ENCODE measurements around the gene MRPS15.
"Not testable (repeated sequence)": the region's sequence is repeated elsewhere in the genome, so short reads cannot be mapped to it uniquely, and the experiment has no call there.

The MRPS15 gene

GRCh38 chr1:36482724-36483388 lies 18.7 kb upstream of the MRPS15 start, which contains the start of gene CSF3R:
CSF3R (minus strand) TSS chr1:36482913; CDS start chr1:36479496, 3,417 bp downstream.
- no peak for DNase-seq

- no peak for DNase-seq
Measured at GRCh38 chr1:36481771-36482723, 17.9 kb upstream of the MRPS15 start.

- DNase-seq = no peak
Measured at GRCh38 chr1:36481091-36481490, 16.9 kb upstream of the MRPS15 start.

GRCh38 chr1:36480161-36480560 lies 16.0 kb upstream of the MRPS15 start:
- no peak for DNase-seq

GRCh38 chr1:36479505-36480051 lies 15.4 kb upstream of the MRPS15 start:
- no peak for DNase-seq

GRCh38 chr1:36477615-36478014 lies 13.4 kb upstream of the MRPS15 start:
- not testable (repeated sequence) for DNase-seq

- no peak for DNase-seq
Measured at GRCh38 chr1:36476945-36477344, 12.8 kb upstream of the MRPS15 start.

- DNase-seq = no peak
Measured at GRCh38 chr1:36475910-36476604, 11.9 kb upstream of the MRPS15 start.

- DNase-seq = no peak
Measured at GRCh38 chr1:36475341-36475740, 11.2 kb upstream of the MRPS15 start.

- DNase-seq = no peak
Measured at GRCh38 chr1:36472656-36473055, 8.5 kb upstream of the MRPS15 start.

GRCh38 chr1:36471830-36472641 lies 7.9 kb upstream of the MRPS15 start:
- DNase-seq = peak; percentile 29

- DNase-seq = no peak
Measured at GRCh38 chr1:36469163-36469562, 5.0 kb upstream of the MRPS15 start.

- DNase-seq = no peak
Measured at GRCh38 chr1:36467700-36468455, 3.7 kb upstream of the MRPS15 start.

- DNase-seq = no peak
Measured at GRCh38 chr1:36467027-36467410, 2.8 kb upstream of the MRPS15 start.

GRCh38 chr1:36466370-36467026 lies 2.3 kb upstream of the MRPS15 start:
- DNase-seq = no peak

GRCh38 chr1:36465731-36466369 lies 1.7 kb upstream of the MRPS15 start:
- DNase-seq = no peak

GRCh38 chr1:36464605-36465393 lies 615 bp upstream of the MRPS15 start:
- peak; percentile 87 for DNase-seq

- no peak for DNase-seq
Measured at GRCh38 chr1:36463463-36463802, 751 bp downstream of the MRPS15 start.

GRCh38 chr1:36458910-36459309 lies 5.3 kb downstream of the MRPS15 start:
- no peak for DNase-seq

GRCh38 chr1:36457691-36458090 lies 6.5 kb downstream of the MRPS15 start:
- DNase-seq = no peak

Measured in NCI-H510A (cell line).